Measurements from ENCODE around the gene GKN2.

DNA sequence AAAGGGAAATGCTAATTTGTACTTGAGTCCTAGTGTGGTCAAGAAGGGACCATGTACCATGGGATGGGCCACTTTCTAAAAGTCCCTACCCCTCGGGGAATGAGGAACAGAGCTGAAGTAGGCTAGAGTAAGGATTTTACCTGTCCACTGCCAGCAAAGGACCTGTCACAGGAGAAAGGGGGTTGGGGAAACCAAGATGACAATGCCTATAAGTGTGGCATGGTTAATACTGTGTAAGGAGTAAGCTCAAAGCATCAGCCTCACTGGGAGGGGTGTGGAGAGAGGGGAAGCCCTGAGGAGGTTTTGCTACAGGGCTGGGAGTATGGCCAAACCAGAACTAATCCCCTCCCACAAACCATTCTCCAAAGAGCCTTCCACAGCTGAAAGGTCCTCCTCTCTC, 15.8 kb downstream of the GKN2 start:
- TF ChIP-seq, protein P1, sequence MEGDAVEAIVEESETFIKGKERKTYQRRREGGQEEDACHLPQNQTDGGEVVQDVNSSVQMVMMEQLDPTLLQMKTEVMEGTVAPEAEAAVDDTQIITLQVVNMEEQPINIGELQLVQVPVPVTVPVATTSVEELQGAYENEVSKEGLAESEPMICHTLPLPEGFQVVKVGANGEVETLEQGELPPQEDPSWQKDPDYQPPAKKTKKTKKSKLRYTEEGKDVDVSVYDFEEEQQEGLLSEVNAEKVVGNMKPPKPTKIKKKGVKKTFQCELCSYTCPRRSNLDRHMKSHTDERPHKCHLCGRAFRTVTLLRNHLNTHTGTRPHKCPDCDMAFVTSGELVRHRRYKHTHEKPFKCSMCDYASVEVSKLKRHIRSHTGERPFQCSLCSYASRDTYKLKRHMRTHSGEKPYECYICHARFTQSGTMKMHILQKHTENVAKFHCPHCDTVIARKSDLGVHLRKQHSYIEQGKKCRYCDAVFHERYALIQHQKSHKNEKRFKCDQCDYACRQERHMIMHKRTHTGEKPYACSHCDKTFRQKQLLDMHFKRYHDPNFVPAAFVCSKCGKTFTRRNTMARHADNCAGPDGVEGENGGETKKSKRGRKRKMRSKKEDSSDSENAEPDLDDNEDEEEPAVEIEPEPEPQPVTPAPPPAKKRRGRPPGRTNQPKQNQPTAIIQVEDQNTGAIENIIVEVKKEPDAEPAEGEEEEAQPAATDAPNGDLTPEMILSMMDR (IDR thresholded peaks at IDR 0.05) = no peak
- TF ChIP-seq TEAD4 (IDR thresholded peaks at IDR 0.05; ENCODE audit: borderline replicate concordance, insufficient read depth) (no peak), POLR2AphosphoS5 (IDR thresholded peaks at IDR 0.05; ENCODE audit: low read depth, low read length) (no peak), NRF1 (IDR thresholded peaks at IDR 0.05; ENCODE audit: low read depth, low read length) (no peak), RFX5 (IDR thresholded peaks at IDR 0.05; ENCODE audit: low read length) (no peak), EZH2phosphoT487 (IDR thresholded peaks at IDR 0.05; ENCODE audit: borderline replicate concordance, low read depth) (no peak), GATA2 (CRISPR knock-in tag; IDR thresholded peaks at IDR 0.05) (no peak), EP300 (IDR thresholded peaks at IDR 0.05; ENCODE audit: borderline replicate concordance in 1 of 2, low read depth in 1 of 2, low read length in 1 of 2) (no peak), TCF12 (IDR thresholded peaks at IDR 0.05) (no peak)
- TF ChIP-seq, protein P2, sequence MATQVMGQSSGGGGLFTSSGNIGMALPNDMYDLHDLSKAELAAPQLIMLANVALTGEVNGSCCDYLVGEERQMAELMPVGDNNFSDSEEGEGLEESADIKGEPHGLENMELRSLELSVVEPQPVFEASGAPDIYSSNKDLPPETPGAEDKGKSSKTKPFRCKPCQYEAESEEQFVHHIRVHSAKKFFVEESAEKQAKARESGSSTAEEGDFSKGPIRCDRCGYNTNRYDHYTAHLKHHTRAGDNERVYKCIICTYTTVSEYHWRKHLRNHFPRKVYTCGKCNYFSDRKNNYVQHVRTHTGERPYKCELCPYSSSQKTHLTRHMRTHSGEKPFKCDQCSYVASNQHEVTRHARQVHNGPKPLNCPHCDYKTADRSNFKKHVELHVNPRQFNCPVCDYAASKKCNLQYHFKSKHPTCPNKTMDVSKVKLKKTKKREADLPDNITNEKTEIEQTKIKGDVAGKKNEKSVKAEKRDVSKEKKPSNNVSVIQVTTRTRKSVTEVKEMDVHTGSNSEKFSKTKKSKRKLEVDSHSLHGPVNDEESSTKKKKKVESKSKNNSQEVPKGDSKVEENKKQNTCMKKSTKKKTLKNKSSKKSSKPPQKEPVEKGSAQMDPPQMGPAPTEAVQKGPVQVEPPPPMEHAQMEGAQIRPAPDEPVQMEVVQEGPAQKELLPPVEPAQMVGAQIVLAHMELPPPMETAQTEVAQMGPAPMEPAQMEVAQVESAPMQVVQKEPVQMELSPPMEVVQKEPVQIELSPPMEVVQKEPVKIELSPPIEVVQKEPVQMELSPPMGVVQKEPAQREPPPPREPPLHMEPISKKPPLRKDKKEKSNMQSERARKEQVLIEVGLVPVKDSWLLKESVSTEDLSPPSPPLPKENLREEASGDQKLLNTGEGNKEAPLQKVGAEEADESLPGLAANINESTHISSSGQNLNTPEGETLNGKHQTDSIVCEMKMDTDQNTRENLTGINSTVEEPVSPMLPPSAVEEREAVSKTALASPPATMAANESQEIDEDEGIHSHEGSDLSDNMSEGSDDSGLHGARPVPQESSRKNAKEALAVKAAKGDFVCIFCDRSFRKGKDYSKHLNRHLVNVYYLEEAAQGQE (IDR thresholded peaks at IDR 0.05; ENCODE audit: low read depth, low read length) = no peak
- TF ChIP-seq, protein P3, sequence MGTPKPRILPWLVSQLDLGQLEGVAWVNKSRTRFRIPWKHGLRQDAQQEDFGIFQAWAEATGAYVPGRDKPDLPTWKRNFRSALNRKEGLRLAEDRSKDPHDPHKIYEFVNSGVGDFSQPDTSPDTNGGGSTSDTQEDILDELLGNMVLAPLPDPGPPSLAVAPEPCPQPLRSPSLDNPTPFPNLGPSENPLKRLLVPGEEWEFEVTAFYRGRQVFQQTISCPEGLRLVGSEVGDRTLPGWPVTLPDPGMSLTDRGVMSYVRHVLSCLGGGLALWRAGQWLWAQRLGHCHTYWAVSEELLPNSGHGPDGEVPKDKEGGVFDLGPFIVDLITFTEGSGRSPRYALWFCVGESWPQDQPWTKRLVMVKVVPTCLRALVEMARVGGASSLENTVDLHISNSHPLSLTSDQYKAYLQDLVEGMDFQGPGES (IDR thresholded peaks at IDR 0.05; ENCODE audit: low read depth, low read length) = no peak
